ENCODE data around the gene RPUSD3.

The RPUSD3 gene

DNA sequence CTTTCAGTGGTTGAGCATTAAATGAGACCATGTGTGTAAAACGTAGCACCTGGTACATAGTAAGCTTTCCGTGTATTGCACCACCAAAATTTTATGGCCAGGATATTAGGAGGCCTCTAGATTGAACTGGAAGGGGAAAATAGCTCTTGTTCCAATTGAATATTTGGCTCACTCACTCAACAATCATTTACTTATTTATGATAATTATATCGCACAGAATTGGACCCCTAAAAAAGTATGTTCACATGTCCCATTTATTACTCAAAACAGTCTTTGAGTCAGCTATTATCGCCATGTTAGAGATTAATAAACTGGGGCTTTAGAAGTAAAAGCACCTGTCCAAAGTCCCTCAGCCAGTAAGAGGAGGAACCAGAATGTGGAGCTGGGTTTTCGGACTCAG is 38.8 kb downstream of the RPUSD3 start:
- no peak for DNase-seq (ENCODE audit: low read depth)

DNA sequence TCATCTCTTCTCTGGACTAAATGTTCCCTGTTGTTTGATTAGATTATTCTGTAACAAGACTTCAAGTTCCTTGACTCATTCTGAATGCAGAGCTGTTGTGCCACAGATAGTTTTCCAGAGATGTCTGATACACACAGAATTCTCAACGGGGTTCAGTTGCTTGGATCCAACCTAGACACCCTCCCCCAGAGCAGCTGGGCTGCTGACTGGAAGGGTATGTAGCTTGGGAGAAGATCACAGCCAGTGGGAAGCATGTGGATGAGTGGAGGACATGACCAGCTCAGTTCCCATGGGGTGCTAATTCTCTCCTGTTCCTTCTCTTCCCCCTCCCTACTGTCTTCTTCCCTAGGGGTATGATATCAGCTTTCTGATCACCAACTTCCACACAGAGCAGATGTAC is 40.3 kb downstream of the RPUSD3 start:
- no peak for DNase-seq (ENCODE audit: low read depth)

- no peak for DNase-seq (ENCODE audit: low read depth)
Observed at GRCh38 chr3:9800529-9800928, 43.3 kb downstream of the RPUSD3 start.

DNA sequence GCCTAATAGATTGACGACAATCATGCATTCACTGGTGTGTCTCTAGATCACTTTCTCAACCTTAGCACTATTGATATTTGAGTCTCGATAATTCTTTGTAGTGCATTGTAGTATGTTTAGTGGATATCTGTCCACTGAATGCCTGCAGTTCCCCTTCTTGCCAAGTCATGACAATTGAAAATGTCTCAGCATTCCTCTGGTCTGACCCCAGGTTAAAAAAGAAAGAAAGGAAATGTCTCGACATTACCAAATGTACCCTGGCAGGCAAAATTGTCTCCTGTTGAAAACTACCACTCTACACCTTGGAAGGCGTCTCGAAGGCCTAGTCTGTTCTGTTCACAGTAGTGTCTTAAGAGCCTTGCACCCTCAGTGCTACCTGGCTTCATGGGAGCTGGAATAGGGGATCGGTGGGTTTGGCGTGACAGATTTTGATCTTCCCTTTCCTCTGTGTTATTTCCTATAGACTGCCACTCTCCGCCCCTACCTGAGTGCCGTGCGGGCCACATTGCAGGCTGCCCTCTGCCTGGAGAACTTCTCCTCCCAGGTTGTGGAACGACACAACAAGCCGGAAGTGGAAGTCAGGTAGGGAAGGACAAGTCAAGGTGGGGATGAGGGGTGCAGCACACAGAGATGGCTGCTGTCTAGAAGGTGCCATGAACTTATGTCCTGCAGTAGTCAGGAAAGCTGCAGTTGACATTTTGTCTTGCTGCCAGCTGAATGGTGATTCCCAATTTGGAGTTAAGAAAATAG is 46.4 kb downstream of the RPUSD3 start:
- DNase-seq (ENCODE audit: low read depth) = no peak

- DNase-seq (ENCODE audit: low read depth) = no peak
Observed at GRCh38 chr3:9795207-9795606, 48.6 kb downstream of the RPUSD3 start.

DNA sequence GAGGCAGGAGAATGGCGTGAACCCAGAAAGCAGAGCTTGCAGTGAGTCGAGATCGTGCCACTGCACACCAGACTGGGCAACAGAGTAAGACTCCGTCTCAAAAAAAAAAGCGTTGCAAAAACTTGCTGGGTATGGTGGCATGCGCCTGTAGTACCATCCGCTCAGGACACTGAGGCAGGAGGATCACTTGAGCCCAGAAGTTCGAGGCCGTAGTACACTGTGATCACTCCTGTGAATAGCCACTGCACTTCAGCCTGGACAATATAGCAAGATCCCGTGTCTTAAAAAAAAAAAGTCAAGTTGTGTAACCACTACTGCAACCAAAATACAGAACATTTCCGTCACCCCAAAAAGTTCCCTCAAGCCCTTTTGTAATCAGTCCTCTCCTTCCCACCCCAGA is 49.4 kb downstream of the RPUSD3 start:
- DNase-seq (ENCODE audit: low read depth) = no peak

DNA sequence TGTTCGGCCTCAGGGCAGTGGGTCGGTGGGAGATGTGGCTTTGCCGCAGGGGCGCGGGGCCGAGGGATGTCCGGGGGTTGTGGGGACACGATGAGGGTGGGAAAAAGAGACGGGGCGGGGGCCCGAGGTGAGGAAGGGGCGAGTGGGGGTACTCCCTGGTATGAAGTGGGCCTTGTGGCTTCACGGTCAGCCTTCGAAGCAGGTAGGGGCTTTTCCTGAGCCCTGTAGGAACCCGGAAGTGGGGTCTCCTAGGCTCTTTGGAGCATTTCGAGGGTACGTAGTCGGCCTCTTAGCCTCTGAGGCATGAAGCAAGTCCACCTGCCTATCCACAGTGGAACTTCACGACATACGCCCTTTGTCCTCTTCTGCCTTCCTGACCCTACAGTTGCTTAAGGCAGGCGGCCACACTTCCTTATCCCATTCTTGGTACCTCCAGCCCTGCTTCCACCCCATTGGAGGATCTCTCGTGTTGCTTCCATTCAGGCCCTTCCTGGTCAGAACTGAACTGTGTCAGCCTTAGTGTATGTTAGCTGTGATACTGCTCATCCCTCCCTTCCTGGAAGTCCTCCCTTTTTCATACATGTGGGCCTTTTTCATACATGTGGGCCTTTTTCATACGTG is 50.5 kb downstream of the RPUSD3 start:
- DNase-seq (ENCODE audit: low read depth) = no peak

DNA sequence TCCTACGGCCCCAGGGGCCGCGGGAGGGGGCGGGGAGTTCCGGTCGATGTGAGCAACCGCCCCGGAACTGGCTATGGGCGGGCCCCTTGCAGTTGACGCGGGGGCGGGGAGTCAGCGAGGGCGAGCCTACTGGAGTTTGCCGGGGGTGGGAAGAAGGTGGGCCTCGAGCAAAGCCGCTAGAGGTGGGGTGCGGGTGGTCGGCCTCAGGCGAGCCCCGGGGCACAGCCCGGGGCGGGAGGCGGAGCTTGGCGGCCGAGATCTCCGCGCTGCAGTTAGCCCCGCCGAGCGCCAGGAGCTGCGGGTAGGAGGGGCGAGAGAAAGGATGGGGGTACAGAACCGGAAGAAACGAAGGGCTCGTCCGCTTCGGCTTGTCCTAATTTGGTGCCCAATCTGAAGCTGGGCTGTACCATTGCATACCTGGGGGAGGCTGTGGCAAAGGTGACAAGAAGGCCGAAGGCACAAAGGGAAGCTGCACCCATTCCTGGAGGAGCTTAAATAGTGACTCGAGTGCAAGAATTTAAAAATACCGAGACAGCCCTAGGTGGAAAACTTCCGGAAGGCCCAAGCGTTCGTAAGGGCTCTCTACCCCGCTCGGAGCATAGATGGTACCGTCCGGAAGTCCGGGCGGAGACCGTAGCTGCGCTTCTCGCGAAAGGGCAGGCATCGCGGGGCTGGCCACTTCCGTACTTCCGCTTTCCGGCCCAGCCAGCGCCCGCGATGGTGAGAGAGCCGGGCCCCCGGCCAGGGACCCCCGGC is 51.2 kb downstream of the RPUSD3 start, which contains the start of the genes ARPC4 and TADA3:
TSS of gene ARPC4 (plus strand) at position 678 of the 756 bp plus-strand sequence. CDS start at position 718, 40 bp downstream.
TSS of gene TADA3 (minus strand) at position 69 of the 756 bp plus-strand sequence. CDS start 1,007 bp downstream, outside the sequence.
- DNase-seq (ENCODE audit: low read depth) = peak; percentile 92

DNA sequence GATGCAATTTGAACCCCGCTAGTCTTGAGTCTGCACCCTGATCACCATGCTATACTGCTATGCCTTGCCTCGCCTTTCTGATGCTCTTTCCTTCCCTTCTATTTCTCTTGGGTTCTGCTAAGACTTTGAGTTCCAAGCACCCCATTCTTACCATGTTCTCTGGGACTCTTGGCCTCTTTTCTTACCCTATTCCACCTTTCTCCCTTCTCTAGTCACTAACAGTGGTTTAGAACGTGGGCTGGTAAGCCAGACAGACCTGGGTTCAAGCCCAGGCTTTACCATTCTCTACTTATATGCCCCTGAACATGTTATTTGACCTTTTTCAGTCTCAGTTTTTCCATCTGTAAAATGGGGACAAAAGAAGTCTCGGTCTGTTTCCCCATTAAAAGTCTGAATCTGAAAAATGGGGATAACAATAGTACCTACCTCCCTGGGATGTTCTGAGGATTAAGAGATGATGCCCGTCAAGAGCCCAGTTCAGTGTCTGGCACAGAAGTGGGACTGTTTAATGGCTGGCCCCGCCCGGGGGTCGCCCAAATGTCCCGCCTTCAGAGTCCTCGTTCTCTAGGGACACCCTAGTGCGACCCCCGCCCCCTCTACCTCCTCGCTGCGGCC is 51.9 kb downstream of the RPUSD3 start:
- no peak for DNase-seq (ENCODE audit: low read depth)

DNA sequence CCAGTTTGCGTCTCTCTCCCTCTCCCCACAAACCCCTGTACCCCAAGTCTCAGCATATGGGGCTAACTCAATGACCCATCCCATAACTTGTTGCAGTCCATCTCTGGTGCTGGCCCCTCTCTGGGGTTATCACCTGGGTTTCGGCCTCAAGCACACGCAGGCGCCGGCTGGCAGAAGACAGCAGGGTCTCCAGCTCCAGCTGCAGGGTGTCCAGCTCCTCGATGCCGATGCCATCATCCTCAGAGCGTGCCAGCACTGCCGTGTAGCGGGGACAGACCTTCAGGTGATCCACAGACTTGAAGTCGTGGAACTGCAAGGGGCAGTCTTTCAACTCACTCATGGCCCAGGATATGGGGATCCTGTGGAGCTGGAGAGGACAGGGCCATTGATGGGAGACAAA is 52.7 kb downstream of the RPUSD3 start:
- no peak for DNase-seq (ENCODE audit: low read depth)
